Right cardiac atrium (tissue), 5 donors: ENCODE results near the gene PPP1R15B. TPM values are rescaled to one million over a fixed set of nuclear protein-coding genes. Genes with fewer than 3 reads are reported as not detected.

Experiments used
- ATAC-seq, 2 donors: fragments of 200-7000 bp; cut with Tn5 transposase; one replicate each; pipeline versions ENCODE4 v1.8.0 to v1.9.1; 2020; ENCODE audit warnings: moderate library complexity in 2 of 2, mild to moderate bottlenecking in 1 of 2
- DNase-seq, 3 donors: peaks; one replicate each; pipeline ENCODE4 v3.0.0-alpha.2; 2020
- H3K27ac ChIP-seq: one replicate; pipeline ENCODE4 v1.5.1; 2013; ENCODE audit warnings: mild to moderate bottlenecking, low read length, control low read depth, moderate library complexity
- H3K27me3 ChIP-seq: one replicate; pipeline ENCODE4 v1.6.1; 2013; ENCODE audit not compliant: control insufficient read depth, insufficient read depth
- H3K4me1 ChIP-seq: one replicate; pipeline ENCODE4 v1.6.1; 2013; ENCODE audit warnings: low read length; ENCODE audit not compliant: control insufficient read depth, insufficient read depth
- H3K4me3 ChIP-seq: one replicate; pipeline ENCODE4 v1.5.1; 2013; ENCODE audit warnings: low read length, control low read depth
- H3K9me3 ChIP-seq: one replicate; pipeline ENCODE4 v1.6.1; 2013; ENCODE audit warnings: low read length; ENCODE audit not compliant: control insufficient read depth
- WGBS: extraction: QIAGEN DNeasy Blood & Tissue Kit; methylation state at CpG from one replicate; pipeline ENCODE4 v1.1.7; 2013; 5-methylcytosine and 5-hydroxymethylcytosine counted together
- intact Hi-C, 4 donors: fragments of 100-400 bp; cut with DNase I; formaldehyde crosslinking; loops; one replicate each; pipeline versions ENCODE4 v1.11.0 to v1.14.0; 2022 to 2023
- polyA plus RNA-seq: library from polyadenylated mRNA; stranded (reverse); fragments of 200-250 nt; gene quantifications from one replicate; pipeline ENCODE4 v1.2.3, GENCODE V29; 2013
- total RNA-seq, 4 donors: library from RNA; stranded (reverse); fragmentation: NEBNext Ultra II Directional; extraction: Animal tissue kit (Norgen Biotek cat#: 25700); gene quantifications; one replicate each; pipeline ENCODE4 v1.2.1, GENCODE V29; 2021
- donor health status: healthy with polysubstance abuse.
- donor health status: DM: no; HTN: yes; CAD: no.
- donor health status: DM: no; HTN: no; CAD: no.
- donor health status: DM: no; HTN: yes; CAD: no; lungs with severe emphysema.
- donor health status: DM: yes; HTN: yes; CAD: no.

Gene PPP1R15B
- total and polyA plus RNA-seq, 5 donors = 14.2 to 36.3 (median 22.3) TPM

DNA sequence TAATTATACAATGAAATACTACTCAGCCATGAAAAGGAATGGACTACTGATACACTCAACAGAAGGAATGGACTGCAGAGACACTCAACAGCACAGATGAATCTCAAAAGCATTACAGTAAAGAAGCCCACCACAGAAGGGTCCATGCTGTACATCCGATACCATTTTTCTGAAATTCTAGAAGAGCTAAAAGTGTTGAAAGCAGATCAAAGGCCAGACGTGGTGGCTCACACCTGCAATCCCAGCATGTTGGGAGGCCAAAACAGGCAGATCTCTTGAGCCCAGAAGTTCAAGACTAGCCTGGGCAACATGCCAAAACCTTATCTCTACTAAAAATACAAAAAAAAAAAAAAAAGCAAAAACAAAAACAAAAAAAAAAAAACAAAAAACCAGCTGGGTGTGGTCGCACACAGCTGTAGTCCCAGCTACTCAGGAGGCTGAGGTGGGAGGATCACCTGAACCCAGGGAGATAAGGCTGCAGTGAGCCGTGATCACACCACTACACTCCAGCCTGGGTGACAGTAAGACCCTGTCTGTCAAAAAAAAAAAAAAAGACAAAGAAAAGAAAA is 15.5 kb downstream of the PPP1R15B start:
- H3K9me3 ChIP-seq = no peaks in the 10 kb centered on the region
- ATAC-seq = no peak
- no peak overlapping the region for H3K4me3 ChIP-seq
- WGBS = 75% methylated on average over 4 of the region's 4 CpGs
- DNase-seq = no peak
- no peaks in the 10 kb centered on the region for H3K4me1 ChIP-seq
- no peak overlapping the region for H3K27ac ChIP-seq
- no peaks in the 10 kb centered on the region for H3K27me3 ChIP-seq
- intact Hi-C loops = no loop called here

GRCh38 chr1:204391629-204392028 is 20.0 kb downstream of the PPP1R15B start:
- no peak overlapping the region for H3K4me3 ChIP-seq
- intact Hi-C loops = no loop called here
- H3K4me1 ChIP-seq = no peaks in the 10 kb centered on the region
- H3K27ac ChIP-seq = no peak overlapping the region
- ATAC-seq (no peak), DNase-seq (no peak)
- no peaks in the 10 kb centered on the region for H3K27me3 ChIP-seq
- no peaks in the 10 kb centered on the region for H3K9me3 ChIP-seq

GRCh38 chr1:204390751-204391466 is 20.7 kb downstream of the PPP1R15B start:
- Histone ChIP-seq H3K4me3 (no peak overlapping the region), H3K9me3 (no peaks in the 10 kb centered on the region), H3K27ac (no peak overlapping the region), H3K27me3 (no peaks in the 10 kb centered on the region), H3K4me1 (no peaks in the 10 kb centered on the region)
- WGBS = 48% methylated on average over 4 of the region's 4 CpGs
- DNase-seq (no peak), ATAC-seq (no peak)
- intact Hi-C loops = no loop called here

DNA sequence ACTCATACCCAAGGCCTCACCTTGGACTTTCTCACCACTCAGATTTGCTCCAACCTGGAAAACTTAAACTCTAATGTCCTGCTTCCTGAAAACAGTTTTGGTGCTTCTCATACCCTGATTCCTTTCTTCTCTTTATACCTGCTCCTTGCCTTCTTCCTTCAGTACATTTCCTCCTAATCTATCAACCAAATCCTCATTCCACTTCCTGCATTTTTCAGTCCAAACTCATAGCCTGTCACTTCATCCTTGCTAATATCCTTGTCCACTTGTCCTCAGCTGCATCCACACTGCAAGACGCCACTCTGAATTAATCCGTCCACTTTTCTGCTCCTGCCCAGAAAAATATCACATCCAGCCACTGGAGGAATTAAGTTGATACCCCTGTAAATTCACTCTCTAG is 25.9 kb downstream of the PPP1R15B start:
- WGBS = 92% methylated on average over 2 of the region's 2 CpGs
- Histone ChIP-seq H3K27ac (no peak overlapping the region), H3K27me3 (no peaks in the 10 kb centered on the region), H3K4me3 (no peak overlapping the region), H3K9me3 (no peaks in the 10 kb centered on the region), H3K4me1 (no peaks in the 10 kb centered on the region)
- ATAC-seq = no peak
- intact Hi-C loops = no loop called here
- DNase-seq = no peak

DNA sequence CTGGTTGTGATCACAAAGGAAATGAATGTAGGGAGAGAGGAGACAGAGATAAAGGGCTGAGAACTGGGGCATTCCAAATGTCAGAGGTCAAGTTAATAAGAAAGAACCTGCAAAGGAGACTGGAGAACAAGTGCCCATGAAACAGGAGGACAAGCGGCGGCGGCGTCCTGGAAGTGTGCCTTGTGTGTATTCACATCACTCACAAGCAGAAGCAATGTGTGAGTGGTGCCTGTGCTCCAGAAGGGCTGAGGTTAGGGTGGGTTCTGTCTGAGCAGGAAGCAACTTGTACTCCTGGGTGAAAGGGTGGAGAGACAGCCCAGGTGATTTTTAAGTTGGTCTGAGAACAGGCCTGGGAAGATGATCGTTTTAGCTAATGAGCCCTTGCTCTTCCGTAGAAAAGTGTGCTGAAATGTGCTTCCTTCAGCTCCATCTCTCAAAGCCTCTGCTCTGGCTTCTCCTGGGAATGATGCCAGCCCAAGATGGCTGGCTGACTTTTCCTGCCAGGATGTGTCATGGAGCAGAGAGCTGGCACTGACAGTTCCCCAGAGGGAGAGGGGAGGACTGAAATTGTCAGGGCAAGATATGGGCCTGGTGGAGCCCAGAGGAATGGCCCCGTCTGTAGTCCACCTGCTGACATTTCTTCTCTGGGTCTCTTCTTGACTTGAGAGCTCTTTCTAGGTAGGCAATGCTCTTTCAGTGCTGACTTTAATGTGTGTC is 26.8 kb downstream of the PPP1R15B start:
- ATAC-seq (peak; percentile 70 to 74), DNase-seq (peak; percentile 62 to 77 (median 73))
- intact Hi-C loops = no loop called here
- 59% methylated on average over 7 of the region's 7 CpGs for WGBS
- H3K4me3 ChIP-seq = no peak overlapping the region
- no peaks in the 10 kb centered on the region for H3K4me1 ChIP-seq
- peak overlapping the region; percentile 42 for H3K27ac ChIP-seq
- no peaks in the 10 kb centered on the region for H3K27me3 ChIP-seq
- no peaks in the 10 kb centered on the region for H3K9me3 ChIP-seq

GRCh38 chr1:204383163-204383904 is 28.3 kb downstream of the PPP1R15B start:
- WGBS = 78% methylated on average over 5 of the region's 5 CpGs
- H3K27me3 ChIP-seq = no peaks in the 10 kb centered on the region
- no peak overlapping the region for H3K27ac ChIP-seq
- DNase-seq = no peak
- H3K4me1 ChIP-seq = no peaks in the 10 kb centered on the region
- ATAC-seq = no peak
- intact Hi-C loops = no loop called here
- H3K9me3 ChIP-seq = no peaks in the 10 kb centered on the region
- no peak overlapping the region for H3K4me3 ChIP-seq

DNA sequence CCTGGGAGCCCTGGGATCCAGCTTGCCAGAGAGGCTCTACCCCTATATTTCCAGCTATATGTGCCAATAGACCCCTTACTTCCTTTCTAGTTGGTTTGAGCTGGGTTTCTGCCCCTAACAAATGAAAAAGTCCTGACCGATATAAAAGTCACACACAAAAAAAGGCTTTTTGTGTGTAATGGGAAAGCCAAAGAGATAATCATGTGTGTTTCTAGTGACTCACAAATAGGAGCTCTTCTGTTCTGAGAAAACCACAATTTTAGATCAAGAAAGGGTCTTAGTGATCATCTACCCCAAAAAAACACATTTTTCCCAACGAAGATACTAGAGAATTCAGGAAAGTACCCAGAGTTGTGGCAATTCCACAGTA is 28.9 kb downstream of the PPP1R15B start:
- WGBS = 76% methylated on average over 2 of the region's 2 CpGs
- H3K27ac ChIP-seq = no peak overlapping the region
- no peaks in the 10 kb centered on the region for H3K9me3 ChIP-seq
- H3K4me1 ChIP-seq = no peaks in the 10 kb centered on the region
- intact Hi-C loops = no loop called here
- no peak for ATAC-seq
- no peak overlapping the region for H3K4me3 ChIP-seq
- H3K27me3 ChIP-seq = no peaks in the 10 kb centered on the region
- no peak for DNase-seq

DNA sequence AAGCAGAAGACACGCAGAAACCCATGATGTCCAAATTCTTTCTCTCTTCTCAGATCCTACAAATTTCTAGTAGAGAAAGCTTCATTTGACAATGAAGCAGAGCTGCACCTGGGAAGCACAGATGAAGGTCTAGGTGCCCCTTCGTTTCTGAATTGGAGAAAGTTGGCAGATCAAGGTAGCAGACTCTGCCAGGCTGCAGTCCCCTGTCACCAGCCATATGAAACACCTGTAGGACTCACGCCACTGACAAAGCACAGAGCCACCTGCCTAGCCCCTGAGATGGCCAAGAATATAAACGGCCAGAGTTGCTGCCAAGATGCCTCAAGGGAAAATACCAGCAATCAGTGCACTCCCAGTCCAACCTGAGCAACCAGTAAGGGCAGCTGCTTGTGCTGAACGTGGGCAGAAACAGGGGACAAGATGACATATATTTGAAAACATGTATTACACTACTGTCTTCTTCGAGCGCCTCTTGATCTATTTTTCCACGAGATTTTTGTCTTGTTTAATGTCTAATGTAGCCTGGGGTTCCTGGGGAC is 31.3 kb downstream of the PPP1R15B start:
- Histone ChIP-seq H3K4me1 (no peaks in the 10 kb centered on the region), H3K9me3 (no peaks in the 10 kb centered on the region), H3K4me3 (no peak overlapping the region), H3K27ac (no peak overlapping the region), H3K27me3 (no peaks in the 10 kb centered on the region)
- WGBS = 75% methylated on average over 8 of the region's 8 CpGs
- ATAC-seq = no peak
- DNase-seq = no peak
- intact Hi-C loops = no loop called here

- peak; percentile 50 to 61 for ATAC-seq
- no peaks in the 10 kb centered on the region for H3K4me1 ChIP-seq
- WGBS = 2% methylated on average over 55 of the region's 55 CpGs
- H3K27me3 ChIP-seq = no peaks in the 10 kb centered on the region
- H3K9me3 ChIP-seq = no peaks in the 10 kb centered on the region
- H3K4me3 ChIP-seq = peak overlapping the region; percentile 49
- no peak overlapping the region for H3K27ac ChIP-seq
- peak; percentile 34 to 66 (median 65) for DNase-seq
- intact Hi-C loops = loop anchor here in 1 of 4 donors (10.0 kb wide), 1 partner anchor 513 kb away; the partner anchor contains the start of gene SNRPE
Measured at GRCh38 chr1:204377800-204378668, 33.6 kb downstream of the PPP1R15B start.
